GM18861 (cell line): ENCODE results near the gene ABI3BP.

Experiments
- ATAC-seq: cut with Tn5 transposase; IDR thresholded peaks from one replicate; pipeline ENCODE4 v1.9.1; 2021; ENCODE audit not compliant: unreplicated experiment

The ABI3BP gene

GRCh38 chr3:100844063-100844936 is 148.9 kb downstream of the ABI3BP start:
- no peak for ATAC-seq

- no peak for ATAC-seq
These were observed 155.1 kb downstream of the ABI3BP start for GRCh38 chr3:100838157-100838556.

- no peak for ATAC-seq
These were observed 156.6 kb downstream of the ABI3BP start for GRCh38 chr3:100836661-100837060.

GRCh38 chr3:100834332-100834731 is 158.9 kb downstream of the ABI3BP start:
- no peak for ATAC-seq

GRCh38 chr3:100833483-100833882 is 159.7 kb downstream of the ABI3BP start:
- no peak for ATAC-seq

GRCh38 chr3:100831629-100832028 is 161.6 kb downstream of the ABI3BP start:
- no peak for ATAC-seq

- ATAC-seq: no peak
These were observed 162.3 kb downstream of the ABI3BP start for GRCh38 chr3:100830931-100831330.

GRCh38 chr3:100825574-100825973 is 167.6 kb downstream of the ABI3BP start:
- no peak for ATAC-seq

GRCh38 chr3:100815583-100815982 is 177.6 kb downstream of the ABI3BP start:
- ATAC-seq: no peak

- no peak for ATAC-seq
These were observed 179.4 kb downstream of the ABI3BP start for GRCh38 chr3:100813828-100814227.

GRCh38 chr3:100811779-100812507 is 181.3 kb downstream of the ABI3BP start:
- ATAC-seq: peak; percentile 53

GRCh38 chr3:100810671-100811070 is 182.6 kb downstream of the ABI3BP start:
- no peak for ATAC-seq

GRCh38 chr3:100804631-100805030 is 188.6 kb downstream of the ABI3BP start:
- no peak for ATAC-seq

GRCh38 chr3:100803711-100804110 is 189.5 kb downstream of the ABI3BP start:
- ATAC-seq: no peak

- no peak for ATAC-seq
These were observed 191.1 kb downstream of the ABI3BP start for GRCh38 chr3:100802126-100802525.

GRCh38 chr3:100798012-100798411 is 195.2 kb downstream of the ABI3BP start:
- no peak for ATAC-seq

- ATAC-seq: no peak
These were observed 196.7 kb downstream of the ABI3BP start for GRCh38 chr3:100796556-100796955.

- ATAC-seq: no peak
These were observed 203.6 kb downstream of the ABI3BP start for GRCh38 chr3:100789579-100789978.

GRCh38 chr3:100783619-100784018 is 209.6 kb downstream of the ABI3BP start:
- ATAC-seq: no peak

- ATAC-seq: no peak
These were observed 210.3 kb downstream of the ABI3BP start for GRCh38 chr3:100782906-100783305.

GRCh38 chr3:100782348-100782747 is 210.9 kb downstream of the ABI3BP start:
- ATAC-seq: no peak

GRCh38 chr3:100781301-100781700 is 211.9 kb downstream of the ABI3BP start:
- ATAC-seq: no peak
